HG02884 (cell line): Measurements from ENCODE around the gene PABPN1L.

Experiments
- ATAC-seq: cut with Tn5 transposase; IDR thresholded peaks from one replicate; pipeline ENCODE4 v1.9.1; 2021; ENCODE audit warnings: mild to moderate bottlenecking, moderate library complexity; ENCODE audit not compliant: unreplicated experiment

PABPN1L gene

GRCh38 chr16:88870608-88871348 is 4.3 kb upstream of the PABPN1L start:
- ATAC-seq, result no peak

DNA sequence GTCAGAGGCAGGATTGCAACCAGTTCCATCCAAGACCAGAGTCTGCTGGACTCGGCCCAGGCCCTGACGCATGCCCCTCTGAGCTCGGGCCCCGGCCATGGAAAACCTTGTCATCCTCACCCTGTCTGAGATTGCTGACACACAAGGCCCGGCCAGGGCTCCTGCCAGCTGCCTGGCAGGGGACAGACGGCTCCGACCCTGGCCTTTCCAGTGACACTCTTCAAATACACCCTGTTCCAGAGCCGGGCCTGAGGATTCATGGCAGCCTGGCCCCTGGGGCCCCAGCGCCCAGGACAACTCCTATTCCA is 3.2 kb upstream of the PABPN1L start:
- no peak for ATAC-seq

DNA sequence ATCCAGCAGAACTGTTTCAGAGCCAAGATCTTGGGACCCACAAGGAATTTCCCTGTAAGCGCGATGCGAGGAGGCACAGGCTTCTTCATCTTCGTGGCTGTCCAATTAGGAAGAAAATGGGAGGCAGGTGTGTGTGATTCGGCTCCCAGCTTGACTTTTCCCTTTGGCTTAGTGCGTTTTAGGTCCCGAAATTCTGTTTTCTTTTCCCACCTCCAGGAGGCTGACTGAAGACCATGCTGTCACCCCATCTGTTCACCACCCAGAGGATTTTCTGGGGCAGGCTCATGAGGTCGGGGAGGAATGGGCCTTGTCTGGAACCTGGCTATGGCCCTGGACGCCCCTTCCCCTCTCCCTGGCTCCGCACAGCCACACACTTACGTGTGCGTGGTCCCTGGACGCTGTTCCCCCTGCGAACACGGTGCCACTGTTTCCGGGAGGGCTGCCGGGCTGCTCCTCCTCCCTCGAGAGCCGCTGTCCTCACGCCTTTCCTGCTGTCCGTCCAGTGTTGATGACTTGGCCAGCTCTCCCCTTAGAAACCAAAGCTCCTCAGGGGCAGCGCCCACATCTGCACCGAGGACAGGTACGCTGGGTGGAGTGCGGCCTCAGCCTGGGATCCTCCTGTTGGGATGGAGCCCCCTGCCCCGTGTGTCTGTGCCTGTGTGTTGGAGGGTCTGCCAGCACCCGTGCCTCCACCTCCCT is 2.7 kb upstream of the PABPN1L start:
- ATAC-seq, result no peak

GRCh38 chr16:88867581-88868246 is 1.3 kb upstream of the PABPN1L start:
- no peak for ATAC-seq

- ATAC-seq, result no peak
These were observed 718 bp downstream of the PABPN1L start for GRCh38 chr16:88865742-88866141.

DNA sequence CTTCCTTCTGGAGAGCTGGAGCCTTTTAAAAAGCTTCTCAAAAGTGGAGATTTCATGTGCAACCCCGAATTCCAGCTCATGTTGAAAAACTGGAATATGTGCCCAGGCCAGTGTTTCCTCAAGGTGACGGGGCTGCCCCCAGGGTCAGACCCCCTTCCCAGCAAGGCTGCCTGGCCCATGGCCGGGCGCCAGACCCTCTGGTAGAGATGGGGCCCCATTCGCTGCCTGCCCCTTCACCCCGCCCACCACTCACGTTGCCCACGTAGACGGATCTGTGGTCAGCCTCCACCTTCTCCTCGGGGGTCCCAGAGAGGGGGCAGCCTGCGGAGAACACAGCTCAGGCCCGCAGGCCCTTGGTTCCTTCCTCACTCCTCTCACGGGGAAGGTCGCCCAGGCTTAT is 1.1 kb downstream of the PABPN1L start:
- no peak for ATAC-seq

DNA sequence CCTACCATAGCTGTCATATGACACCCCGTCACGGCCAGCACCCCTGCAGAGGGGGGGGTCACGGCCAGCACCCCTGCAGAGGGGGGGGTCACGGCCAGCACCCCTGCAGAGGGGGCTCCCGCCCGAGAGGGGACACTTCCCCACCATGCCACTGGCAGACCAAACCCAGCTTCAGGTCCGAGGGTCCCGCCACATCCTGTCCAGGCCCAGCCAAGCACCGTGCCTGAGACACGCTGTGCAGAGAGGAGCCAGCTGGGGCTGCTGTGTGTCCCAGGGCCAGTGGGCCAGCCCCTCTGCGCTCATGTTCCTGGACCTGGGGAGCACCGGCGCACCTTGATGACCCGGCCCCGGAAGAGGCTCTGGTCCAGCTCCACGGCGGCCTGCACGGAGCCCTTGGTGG is 1.9 kb downstream of the PABPN1L start:
- no peak for ATAC-seq

GRCh38 chr16:88864099-88864498 is 2.4 kb downstream of the PABPN1L start:
- ATAC-seq, result no peak

- no peak for ATAC-seq
These were observed 3.0 kb downstream of the PABPN1L start for GRCh38 chr16:88863426-88863825.

GRCh38 chr16:88862968-88863367 is 3.5 kb downstream of the PABPN1L start:
- ATAC-seq, result no peak

DNA sequence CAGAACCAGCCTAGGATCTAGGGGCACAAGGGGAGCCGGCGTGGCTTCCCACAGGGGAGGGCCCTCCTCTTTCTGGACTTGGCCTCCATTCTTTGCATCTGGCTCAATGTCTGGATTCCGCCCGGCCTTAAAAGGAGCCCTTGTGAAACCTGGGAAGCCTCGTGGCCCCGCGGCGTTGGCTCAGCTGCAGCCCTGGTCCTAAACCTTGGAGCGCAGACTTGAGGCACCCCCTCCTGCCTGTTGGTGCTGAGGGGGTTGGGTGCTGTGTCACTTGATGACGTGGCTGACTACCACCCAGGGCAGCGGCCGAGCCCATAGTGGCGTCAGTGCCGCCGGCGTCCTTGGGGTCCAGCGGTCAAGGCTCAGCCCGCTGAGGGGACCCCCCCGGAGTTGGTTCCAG is 5.1 kb downstream of the PABPN1L start:
- ATAC-seq, result no peak

DNA sequence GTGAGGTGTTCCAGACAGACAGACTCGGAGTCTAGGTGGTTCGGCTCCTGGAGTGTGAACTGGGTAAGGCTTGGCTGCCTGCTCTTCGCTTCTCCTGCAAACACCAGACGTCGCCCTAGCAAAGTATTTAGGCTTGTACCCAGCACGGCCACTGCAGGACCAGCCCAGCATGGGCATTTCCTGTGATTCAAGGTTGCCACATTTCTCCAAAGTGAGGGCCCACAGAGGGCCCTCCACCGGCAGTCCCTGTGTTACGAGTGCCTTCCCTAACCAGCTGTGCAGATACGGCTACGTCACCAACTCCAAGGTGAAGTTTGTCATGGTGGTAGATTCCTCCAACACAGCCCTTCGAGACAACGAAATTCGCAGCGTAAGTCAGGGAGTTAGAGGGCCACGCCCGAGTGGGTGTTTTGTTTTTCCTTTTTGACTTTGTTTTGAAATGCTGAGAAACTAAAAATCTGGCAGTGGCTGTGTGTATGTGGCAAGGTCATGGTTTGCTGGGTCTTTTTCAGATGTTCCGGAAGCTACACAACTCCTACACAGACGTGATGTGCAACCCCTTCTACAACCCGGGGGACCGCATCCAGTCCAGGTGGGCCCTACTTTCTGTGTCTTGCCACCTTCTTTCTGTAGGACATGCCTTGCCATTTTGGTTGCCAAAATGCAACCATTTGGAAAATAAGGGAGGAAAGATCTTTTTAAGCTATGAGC is 6.9 kb downstream of the PABPN1L start:
- no peak for ATAC-seq

GRCh38 chr16:88857728-88858339 is 8.6 kb downstream of the PABPN1L start:
- ATAC-seq, result no peak

DNA sequence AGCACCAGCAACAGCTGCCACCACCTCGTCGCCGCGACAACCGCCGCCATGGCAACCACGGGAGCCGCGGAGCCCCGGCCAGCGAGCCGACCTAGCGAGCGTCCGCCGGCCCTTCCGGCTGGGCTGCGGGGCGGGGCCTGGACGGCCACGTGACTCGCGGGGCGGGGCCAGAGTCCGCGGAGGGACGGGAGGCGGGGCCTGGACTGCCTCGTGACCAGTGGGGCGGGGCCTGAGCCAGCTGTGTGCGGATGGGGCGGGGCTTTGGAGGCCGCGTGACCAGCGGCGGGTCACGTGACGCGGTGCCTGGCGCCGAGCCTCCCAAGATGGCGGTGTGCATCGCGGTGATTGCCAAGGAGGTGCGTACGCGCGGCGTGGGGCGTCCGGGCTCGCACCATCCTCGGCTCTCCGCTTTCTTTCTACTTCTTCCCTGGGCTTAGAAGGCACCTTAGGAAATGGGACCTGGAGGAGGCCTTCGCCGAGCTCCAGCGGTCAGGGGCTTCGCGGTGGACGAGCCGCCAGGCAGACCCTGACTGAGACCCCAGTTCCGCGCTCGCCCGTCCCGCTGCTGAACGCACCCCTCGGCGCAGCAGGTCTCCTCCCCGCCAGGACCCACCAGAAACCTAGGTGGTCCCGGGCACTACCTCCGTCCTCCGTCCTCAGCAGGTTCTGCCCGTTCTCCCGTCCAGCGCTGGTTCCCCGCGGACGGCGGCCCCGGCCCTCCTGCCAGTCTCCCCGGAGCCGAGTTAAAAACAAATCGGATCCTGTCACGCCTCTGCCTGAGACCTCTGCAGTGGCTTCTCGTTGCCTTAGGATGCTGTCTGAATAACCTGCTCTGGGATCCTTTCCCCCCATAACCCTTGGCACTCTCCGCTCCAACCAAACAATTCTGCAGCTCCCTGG is 9.4 kb downstream of the PABPN1L start, which contains the start of the genes GALNS and TRAPPC2L:
GALNS (minus strand) TSS at position 120 of the 900 bp plus-strand sequence; CDS start at position 50, 70 bp downstream.
TRAPPC2L (plus strand) TSS at position 300 of the 900 bp plus-strand sequence; CDS start at position 324, 24 bp downstream.
- peak; percentile 77 for ATAC-seq

DNA sequence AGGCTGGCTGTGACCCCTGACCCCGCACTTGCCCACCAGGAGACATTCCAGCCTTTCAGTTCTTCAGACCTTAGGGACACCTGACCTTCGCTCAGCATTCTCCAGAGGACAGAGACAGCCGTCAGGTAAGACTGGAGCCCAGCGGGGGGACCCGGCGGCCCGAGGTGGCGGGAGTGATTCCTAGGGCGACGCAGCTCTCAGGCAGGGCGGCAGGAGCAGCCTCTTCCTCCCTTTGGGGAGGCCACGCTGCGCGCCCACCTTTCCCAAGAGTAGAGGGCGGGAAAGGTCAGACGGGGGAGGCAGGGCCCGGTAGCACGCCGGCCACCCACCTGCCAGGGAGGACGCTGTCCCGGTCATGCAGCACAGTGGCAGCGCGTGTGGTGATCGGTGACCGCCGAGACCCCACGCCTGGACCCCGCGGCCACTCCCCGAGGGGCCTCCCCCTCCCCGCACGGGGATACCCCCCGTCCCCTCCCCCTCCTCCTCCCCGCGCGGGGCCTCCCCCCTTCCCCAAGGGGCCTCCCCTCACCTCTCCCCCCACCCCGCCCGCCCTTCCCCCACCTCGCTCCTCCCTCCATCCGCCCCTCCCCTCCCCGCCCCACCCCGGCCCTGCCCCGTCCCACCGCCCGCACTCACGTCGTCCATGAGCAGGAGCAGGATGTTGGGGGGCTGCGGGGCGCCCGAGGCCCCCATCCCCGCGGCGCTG is 10.2 kb downstream of the PABPN1L start:
- ATAC-seq, result peak; percentile 10

DNA sequence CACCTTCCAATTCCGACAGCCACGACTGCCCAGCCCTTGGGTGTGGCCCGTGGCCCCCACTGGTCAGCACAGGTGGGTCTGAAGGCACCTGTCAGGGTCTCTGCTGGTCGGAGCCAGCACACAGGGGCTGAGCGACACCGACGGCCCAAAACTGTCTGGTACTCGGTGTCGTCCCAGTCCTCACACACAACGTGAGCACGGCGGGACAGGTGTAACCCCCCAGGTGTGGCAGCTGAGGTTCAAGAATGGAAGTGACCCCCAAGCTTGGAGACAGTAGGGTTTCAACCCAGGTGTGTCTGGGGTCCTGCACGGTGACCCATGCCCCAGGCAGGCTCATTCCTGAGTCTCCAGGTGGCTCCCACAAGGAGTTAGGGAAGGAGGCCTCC is 10.7 kb downstream of the PABPN1L start:
- no peak for ATAC-seq

DNA sequence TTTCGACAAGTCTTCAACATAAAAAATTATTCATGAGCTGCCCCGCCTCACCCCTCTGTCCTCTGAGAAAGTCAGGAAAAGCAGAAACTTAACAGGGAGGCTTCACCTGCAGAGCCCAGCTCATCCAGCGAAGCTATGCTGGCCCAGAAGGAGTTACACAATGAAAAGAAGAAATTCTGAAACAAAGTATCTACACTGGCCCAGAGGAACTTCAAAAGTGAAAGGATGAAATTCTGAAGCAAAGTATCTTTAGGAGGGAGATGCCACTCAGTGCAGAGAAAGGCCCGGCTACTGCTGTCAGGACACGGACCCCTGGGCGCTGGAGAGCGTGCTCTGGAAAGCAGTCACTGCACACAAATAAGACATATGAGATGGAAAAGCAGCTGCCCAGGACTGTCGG is 11.3 kb downstream of the PABPN1L start:
- ATAC-seq, result no peak

DNA sequence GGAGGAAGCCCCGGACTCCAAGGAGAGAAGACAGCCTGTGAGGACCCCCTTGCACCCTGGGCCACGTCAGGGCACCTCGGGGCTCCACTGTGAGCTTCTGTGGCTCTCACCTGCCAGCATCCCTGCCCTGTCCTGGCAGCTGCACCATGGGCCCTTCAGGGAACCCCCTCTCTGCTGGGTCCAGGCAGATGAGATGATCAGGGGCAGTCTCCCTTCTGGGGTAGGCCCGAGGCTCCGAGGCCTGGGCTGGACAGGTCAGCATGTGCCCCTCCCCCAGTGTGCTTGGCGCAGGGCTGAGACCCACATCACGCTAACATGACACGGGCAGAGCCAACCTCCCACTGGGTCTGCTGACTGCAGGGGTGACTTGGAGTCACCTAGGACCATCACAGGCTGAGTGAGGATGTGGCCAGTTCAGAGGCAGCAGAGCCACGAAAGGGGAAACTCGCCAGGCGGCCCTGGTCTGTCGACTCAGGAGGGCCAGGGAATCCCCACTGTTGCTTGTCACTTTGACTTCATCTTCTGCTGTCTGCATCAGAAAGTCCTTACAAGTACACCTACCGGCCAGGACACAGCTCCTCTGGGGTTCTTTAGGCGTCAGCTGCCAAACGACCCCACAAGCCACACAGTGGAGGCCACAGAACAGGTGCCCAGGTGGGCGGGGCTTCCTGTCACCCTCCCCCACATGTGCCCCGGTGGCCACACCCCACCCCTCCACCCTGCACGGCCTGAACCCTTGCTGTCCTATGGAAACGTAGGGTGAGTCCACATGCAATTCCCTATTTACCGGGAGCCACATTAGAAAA is 12.0 kb downstream of the PABPN1L start:
- no peak for ATAC-seq
